GM12892 (cell line): ENCODE data around the gene GPAT2.
"Not testable (repeated sequence)": the region's sequence is repeated elsewhere in the genome, so short reads cannot be mapped to it uniquely, and the experiment has no call there.

Experiments used
- DNase-seq: peaks from one replicate; pipeline ENCODE4 v3.0.0; 2011; ENCODE audit not compliant: insufficient read length
- FAIRE-seq: peaks from 2 replicates; lab custom pipeline; 2011; peaks lifted over from hg19 to GRCh38; lab: Jason Lieb, UNC
- POLR2A ChIP-seq: IDR thresholded peaks from 2 replicates; pipeline ENCODE4 v1.6.1; 2011; ENCODE audit warnings: low read depth, low read length, control low read depth
- POLR2AphosphoS5 ChIP-seq: IDR thresholded peaks from 2 replicates; pipeline ENCODE4 v1.6.1; 2011; ENCODE audit warnings: low read depth, low read length, control low read depth
- TAF1 ChIP-seq: IDR thresholded peaks from 2 replicates; pipeline ENCODE4 v1.6.1; 2011; ENCODE audit warnings: low read depth, mild to moderate bottlenecking, control low read depth, low read length, borderline replicate concordance

Gene GPAT2

DNA sequence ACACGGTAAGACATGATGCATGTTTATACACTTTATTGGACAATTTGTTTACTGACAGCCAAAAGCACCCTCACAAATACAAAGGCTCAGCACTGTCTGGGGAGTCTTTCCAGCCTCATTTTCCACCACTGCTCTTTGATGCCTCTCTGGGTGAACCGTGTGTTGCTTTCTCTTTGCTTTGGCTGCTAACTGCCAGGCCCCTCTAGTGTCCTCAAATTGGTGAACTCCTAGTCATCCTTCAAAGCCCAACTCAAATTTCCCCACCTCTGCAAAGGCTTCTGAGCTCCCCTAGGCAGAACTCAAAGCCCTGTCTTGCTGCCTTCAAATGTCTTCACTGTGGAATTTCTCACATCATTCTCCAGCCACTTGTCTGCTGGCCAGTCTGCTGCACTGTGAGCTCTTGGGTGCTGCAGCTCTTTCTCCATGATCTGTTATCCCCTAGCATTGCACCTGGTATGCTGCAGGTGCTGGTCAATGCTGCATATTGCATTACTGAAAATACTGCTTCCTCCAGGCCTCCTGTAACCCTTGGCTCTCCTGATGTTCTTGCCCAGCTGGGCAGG is 32.5 kb upstream of the GPAT2 start:
- not testable (repeated sequence) for DNase-seq, FAIRE-seq

DNA sequence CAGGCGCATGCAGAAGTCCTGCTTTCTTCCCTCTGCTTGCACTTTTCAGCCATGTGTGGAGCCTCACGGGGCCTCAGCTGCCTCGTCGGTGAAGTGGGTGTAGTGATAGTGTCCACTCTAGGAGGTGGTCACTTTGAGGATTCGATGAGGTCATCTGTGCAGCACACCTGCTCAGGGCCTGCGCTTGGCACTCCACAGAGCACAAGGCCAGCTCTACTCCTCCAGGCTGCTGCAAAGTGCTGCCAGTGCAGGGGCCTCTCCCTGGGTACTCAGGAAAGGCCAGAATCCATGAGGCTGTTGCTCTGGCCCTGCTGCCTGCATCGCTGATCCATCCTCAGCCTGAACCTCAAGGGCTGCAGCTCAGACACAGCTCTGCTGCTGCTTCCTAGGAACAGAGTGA is 31.8 kb upstream of the GPAT2 start:
- not testable (repeated sequence) for FAIRE-seq, DNase-seq

DNA sequence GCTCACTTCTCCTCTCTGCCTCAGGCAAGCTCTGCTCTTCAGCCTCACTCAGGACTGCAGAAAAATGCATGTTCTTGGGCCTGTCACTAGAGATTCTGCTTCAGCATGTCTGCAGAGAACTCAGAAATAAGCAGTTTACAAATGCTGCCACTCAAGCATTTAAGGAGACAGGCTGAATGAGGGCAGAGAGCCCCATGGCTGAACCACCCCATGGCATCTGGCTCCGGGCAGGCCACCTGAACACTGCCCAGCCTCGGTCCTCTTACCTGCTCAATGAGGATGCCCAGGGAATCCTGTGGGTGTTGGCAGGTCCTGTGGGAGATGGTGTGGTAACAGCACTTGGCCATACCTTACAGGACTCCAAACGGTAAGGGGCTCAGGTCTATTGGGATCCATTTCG is 31.2 kb upstream of the GPAT2 start:
- FAIRE-seq, DNase-seq: not testable (repeated sequence)

GRCh38 chr2:96065381-96065930 is 30.7 kb upstream of the GPAT2 start:
- FAIRE-seq (no peak), DNase-seq (no peak)
- TF ChIP-seq TAF1 (no peak), POLR2A (no peak), POLR2AphosphoS5 (no peak)

- DNase-seq, FAIRE-seq: not testable (repeated sequence)
Measured at GRCh38 chr2:96064760-96065159, 30.0 kb upstream of the GPAT2 start.

DNA sequence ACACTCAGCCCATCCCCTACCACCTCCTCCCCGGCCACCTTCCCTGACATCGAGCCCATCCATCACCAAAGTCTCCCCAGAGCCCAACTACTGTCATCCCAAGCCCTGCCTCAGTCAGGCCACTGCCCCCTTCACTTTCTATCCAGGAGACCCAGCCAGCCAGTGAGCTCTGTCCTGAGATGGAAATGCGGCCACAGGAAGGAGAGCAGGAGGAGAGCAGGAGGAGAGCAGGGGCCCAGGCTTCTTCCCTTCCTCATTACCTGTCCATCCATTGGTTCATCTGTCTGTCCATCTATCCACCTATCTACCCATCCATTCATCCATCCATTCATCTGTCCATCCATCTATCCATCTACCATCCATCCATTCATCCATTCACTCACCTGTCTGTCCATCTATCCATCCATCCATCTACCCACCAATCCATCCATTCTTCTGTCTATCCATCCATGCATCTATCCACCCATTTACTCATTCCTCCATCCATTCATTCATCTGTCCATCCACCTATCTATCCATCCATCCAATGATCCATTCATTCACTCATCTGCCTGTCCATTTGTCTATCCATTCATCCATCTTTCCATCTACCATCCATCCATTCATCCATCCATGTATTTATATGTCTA is 29.4 kb upstream of the GPAT2 start:
- DNase-seq, FAIRE-seq: not testable (repeated sequence)

GRCh38 chr2:96063116-96063899 is 28.6 kb upstream of the GPAT2 start:
- DNase-seq, FAIRE-seq: not testable (repeated sequence)

GRCh38 chr2:96062483-96062882 is 27.8 kb upstream of the GPAT2 start:
- not testable (repeated sequence) for DNase-seq, FAIRE-seq

GRCh38 chr2:96061901-96062300 is 27.2 kb upstream of the GPAT2 start:
- not testable (repeated sequence) for DNase-seq, FAIRE-seq

GRCh38 chr2:96061197-96061817 is 26.6 kb upstream of the GPAT2 start:
- DNase-seq, FAIRE-seq: not testable (repeated sequence)

GRCh38 chr2:96060325-96060724 is 25.6 kb upstream of the GPAT2 start:
- FAIRE-seq, result not testable (repeated sequence)

DNA sequence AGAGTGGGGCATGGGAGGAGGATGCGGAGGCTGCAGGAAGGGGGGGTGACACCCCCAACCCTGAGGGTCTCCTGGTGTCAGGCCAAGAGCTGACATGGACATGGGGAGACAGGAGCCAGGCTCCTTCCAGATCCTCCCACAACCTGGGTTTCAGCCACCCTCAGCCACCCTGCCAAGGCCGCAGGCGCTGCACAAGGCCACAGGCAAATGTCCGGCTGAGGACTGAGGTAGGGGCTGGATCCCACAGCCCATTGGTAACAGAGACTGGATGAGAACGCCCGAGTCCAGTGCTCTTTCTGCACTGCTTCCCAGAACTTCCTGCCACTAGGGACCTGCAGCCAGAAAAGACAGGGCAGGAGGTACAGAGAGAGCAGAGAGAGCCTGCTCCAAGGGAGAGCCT is 24.7 kb upstream of the GPAT2 start:
- FAIRE-seq, DNase-seq: not testable (repeated sequence)

More at GRCh38 chr2:96060325-96060724, 25.6 kb upstream of the GPAT2 start:
- not testable (repeated sequence) for DNase-seq

GRCh38 chr2:96055830-96056229 is 21.1 kb upstream of the GPAT2 start:
- not testable (repeated sequence) for FAIRE-seq, DNase-seq

GRCh38 chr2:96054537-96054936 is 19.8 kb upstream of the GPAT2 start:
- not testable (repeated sequence) for FAIRE-seq, DNase-seq

GRCh38 chr2:96053385-96053784 is 18.7 kb upstream of the GPAT2 start:
- DNase-seq, FAIRE-seq: not testable (repeated sequence)

DNA sequence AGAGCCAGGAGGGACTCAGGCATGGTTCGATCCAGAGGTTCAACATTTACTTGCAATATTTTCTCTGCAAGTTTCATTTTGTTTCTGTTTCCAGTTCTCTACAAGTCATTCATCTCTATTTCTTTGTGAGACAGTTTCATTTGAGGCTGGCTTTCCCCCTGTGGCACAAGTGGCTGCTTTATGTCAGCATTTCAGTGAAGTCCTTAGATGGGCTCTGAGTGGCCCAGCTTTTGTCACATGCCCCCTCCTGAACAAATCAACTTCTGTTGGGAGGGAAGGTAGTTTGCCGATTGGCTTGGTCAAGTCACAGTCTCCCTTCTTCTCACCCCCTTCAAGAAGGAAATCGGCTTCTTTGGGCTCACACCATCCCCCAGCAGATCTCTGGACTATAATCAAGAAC is 17.9 kb upstream of the GPAT2 start:
- DNase-seq, FAIRE-seq: not testable (repeated sequence)

DNA sequence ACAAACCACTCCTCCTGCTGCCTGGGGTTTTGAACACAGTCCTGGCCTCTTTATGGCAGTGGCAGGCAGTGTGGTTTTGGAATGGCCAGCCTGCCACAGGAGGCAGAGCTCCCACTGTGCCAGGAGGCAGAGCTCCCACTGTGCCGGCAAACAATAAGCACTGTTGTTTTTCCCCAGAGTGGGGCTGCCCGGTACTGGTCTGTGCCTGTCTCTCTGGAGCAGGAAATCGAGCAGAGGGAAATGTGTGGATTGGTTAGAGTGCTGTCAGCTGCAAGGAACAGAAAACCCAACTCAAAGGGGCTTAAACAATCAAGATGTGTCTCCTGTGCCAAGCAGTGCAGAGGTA is 15.2 kb upstream of the GPAT2 start:
- DNase-seq, FAIRE-seq: not testable (repeated sequence)

DNA sequence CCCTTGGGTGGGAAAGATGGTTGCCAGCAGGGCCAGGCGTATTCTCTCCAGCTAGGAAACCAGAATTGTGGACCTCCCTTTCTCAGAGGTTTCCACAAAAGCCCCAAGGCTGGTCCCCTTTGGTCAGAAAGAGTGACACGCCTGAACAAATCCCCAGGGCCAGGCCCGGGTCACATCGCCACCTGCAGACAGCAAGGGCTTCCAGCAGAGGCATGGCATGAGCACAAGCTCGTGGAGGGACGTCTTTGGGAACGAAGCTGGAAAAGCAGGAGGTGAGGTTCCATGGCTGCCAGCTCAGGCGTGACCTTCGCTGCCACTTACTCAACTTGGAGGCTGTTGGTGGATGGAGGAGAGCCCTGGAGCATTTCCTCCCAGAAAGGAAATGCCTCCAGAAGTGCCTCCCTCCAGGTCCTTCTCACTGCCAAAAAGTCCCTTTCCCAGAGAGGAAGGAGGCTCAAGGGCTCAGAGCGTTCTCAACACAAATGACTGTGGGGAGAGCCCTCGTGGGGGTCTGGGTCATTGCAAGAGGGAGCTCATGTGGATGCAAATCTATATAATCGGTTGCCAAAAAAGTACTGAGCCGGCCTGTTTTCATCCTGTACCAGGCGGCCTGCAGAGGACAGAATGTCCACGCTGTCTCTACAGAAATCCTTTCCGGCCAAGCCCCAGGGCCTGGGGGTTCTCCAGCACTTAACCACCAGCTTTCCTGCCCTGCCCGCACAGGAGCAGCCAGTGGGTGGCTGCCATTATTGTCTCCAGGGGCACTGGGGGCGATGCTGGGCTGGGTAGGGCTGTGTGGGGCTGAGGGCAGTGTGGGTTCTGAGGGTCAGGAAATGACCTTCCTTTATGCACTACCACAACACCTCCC is 14.6 kb upstream of the GPAT2 start:
- not testable (repeated sequence) for DNase-seq, FAIRE-seq
